ENCODE data around the gene VAPA.

VAPA gene

DNA sequence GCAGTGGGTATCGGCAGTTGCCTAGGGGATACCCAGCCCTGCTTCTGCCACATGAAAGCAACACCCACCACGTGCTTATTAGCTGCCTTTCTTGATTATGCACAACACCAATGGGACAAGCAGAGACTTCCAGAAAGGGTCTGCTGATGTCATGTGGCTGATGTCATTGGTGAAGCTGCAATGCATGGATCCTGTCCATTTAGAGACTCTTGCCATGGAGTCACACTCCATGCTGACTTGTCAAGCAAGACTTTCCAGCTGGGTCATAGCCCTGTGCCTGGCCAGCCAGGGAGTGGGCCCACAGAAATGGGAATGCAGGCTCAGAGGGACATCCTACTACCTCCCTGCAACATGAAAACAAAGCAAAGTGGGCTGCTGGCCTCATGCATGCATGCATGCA lies 81.8 kb downstream of the VAPA start:
- Mint-ChIP-seq H3K27ac (ENCODE audit: low read depth) (no peak overlapping the region), H3K27me3 (peaks cover 31% of the 10 kb centered on the region), H3K4me3 (no peak overlapping the region), H3K9me3 (peaks cover 22% of the 10 kb centered on the region), H3K36me3 (ENCODE audit: insufficient read depth) (no peaks in the 10 kb centered on the region), H3K4me1 (no peaks in the 10 kb centered on the region)
- ATAC-seq (replicated peaks; ENCODE audit: extremely low read depth, poor library complexity, severe bottlenecking) (no peak), DNase-seq (ENCODE audit: low spot score in 2 of 2) (no peak)

DNA sequence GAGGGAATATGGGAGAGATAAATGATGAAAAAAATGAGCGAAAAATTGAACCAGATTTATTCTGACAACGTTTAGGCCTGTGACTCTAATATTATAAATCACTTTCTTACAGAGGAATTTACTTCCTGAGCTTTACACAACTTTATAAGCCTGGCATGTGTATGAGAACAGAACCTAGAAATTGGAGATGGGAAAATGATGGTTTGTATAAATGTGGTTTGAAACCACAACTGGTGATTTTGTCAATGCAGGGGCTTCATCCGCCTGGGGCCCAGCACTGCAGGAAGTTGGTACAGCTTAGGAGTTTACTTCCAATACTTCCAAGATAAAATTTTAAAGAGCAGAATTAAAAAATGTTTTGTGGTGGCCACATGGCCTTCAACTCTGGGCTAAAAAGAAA lies 82.3 kb downstream of the VAPA start:
- Mint-ChIP-seq H3K4me1 (no peaks in the 10 kb centered on the region), H3K4me3 (no peak overlapping the region), H3K36me3 (ENCODE audit: insufficient read depth) (no peaks in the 10 kb centered on the region), H3K9me3 (peaks cover 22% of the 10 kb centered on the region), H3K27ac (ENCODE audit: low read depth) (no peak overlapping the region), H3K27me3 (peaks cover 28% of the 10 kb centered on the region)
- ATAC-seq (replicated peaks; ENCODE audit: extremely low read depth, poor library complexity, severe bottlenecking) (no peak), DNase-seq (ENCODE audit: low spot score in 2 of 2) (no peak)

DNA sequence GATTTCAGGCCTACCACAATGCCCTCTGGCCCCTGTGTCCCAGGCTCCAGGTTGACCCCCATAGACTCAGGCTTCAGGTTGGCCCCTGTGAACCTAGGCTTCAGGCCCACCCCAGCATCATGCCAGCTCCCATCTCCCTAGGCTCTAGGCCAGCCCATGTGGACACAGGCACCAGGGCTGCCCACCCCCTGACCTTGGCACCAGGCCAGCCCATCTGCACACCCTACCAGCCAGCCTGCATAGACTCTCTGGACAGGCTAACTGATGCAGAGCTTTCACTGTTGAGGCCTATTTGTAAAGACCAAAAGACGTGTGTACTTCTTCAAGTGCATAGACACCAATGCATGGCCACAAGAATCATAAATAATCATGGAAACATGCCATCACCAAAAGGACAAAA lies 83.9 kb downstream of the VAPA start:
- Mint-ChIP-seq H3K27ac (ENCODE audit: low read depth) (no peak overlapping the region), H3K9me3 (peaks cover 22% of the 10 kb centered on the region), H3K4me3 (no peak overlapping the region)

DNA sequence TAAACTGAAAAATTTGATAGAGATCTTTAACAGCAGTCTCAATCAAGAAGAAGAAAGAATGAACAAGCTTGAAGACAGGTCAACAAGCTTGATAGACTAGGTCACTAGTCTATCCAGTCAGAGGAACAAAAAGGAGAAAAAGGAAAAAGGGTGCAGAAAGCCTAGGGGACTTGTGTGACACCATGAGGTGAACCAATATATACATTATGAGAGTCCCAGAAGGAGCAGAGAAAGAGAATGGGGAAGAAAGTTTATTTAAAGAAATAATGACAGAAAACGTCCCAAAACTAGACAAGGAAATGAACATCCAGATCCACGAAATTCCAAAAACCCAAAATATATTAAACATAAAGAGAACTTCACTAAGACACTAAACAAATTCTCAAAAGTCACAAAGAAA lies 84.5 kb downstream of the VAPA start:
- Mint-ChIP-seq H3K27ac (ENCODE audit: low read depth) (no peak overlapping the region), H3K4me3 (no peak overlapping the region), H3K9me3 (peaks cover 22% of the 10 kb centered on the region), H3K36me3 (ENCODE audit: insufficient read depth) (no peaks in the 10 kb centered on the region), H3K4me1 (no peaks in the 10 kb centered on the region), H3K27me3 (peaks cover 12% of the 10 kb centered on the region)
- ATAC-seq (replicated peaks; ENCODE audit: extremely low read depth, poor library complexity, severe bottlenecking): no peak
- no peak for DNase-seq (ENCODE audit: low spot score in 2 of 2)

More for the DNA sequence above, 83.9 kb downstream of the VAPA start:
- DNase-seq (ENCODE audit: low spot score in 2 of 2) (no peak), ATAC-seq (replicated peaks; ENCODE audit: extremely low read depth, poor library complexity, severe bottlenecking) (no peak)
- H3K4me1 Mint-ChIP-seq: no peaks in the 10 kb centered on the region
- H3K27me3 Mint-ChIP-seq: peaks cover 12% of the 10 kb centered on the region
- H3K36me3 Mint-ChIP-seq (ENCODE audit: insufficient read depth): no peaks in the 10 kb centered on the region

DNA sequence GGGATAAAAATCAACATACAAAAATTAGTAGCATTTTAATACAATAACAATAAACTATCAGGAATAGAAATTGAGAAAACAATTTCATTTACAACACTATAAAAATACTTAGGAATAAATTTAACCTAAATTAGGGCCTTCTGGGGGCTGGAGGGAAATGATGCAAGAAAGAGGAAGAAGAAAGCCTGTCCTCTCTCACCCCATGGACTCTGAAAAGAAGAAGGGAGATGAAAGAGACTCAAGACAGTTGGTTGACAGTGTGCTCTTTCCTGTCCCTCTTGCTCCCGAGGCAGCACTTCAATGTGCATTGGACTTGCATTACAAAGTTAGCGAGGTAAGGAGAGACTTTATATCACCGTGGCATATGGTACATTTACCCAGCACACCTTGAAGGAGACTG lies 88.5 kb downstream of the VAPA start:
- H3K9me3 Mint-ChIP-seq: peaks cover 22% of the 10 kb centered on the region
- DNase-seq (ENCODE audit: low spot score in 2 of 2): no peak
- H3K4me3 Mint-ChIP-seq: no peak overlapping the region
- no peaks in the 10 kb centered on the region for H3K4me1 Mint-ChIP-seq
- no peak for ATAC-seq (replicated peaks; ENCODE audit: extremely low read depth, poor library complexity, severe bottlenecking)
- no peak overlapping the region for H3K27ac Mint-ChIP-seq (ENCODE audit: low read depth)
- no peaks in the 10 kb centered on the region for H3K36me3 Mint-ChIP-seq (ENCODE audit: insufficient read depth)
- H3K27me3 Mint-ChIP-seq: peaks cover 20% of the 10 kb centered on the region

DNA sequence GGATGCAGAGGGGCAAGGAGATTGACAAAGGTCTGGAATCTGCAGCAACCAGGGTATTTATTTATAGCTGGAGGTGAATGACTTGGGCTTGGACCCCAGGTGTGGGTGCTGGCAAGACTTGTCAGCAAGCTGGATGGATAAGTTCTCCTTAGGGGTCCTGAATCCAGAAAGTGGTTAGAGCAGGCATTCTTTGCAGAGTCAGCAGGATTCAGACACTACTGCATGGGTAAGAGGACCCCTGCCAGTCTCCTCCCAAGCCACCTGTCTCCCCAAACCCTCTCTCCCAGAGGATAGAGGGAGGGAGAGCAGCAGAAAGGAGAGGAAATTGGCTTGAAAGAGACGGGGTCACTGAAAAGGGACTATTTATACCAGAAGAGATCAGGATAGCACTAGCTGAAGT lies 89.5 kb downstream of the VAPA start:
- DNase-seq (ENCODE audit: low spot score in 2 of 2): no peak
- Mint-ChIP-seq H3K27ac (ENCODE audit: low read depth) (no peak overlapping the region), H3K4me3 (no peak overlapping the region), H3K4me1 (no peaks in the 10 kb centered on the region), H3K27me3 (peaks cover 20% of the 10 kb centered on the region), H3K9me3 (peaks cover 15% of the 10 kb centered on the region), H3K36me3 (ENCODE audit: insufficient read depth) (no peaks in the 10 kb centered on the region)
- no peak for ATAC-seq (replicated peaks; ENCODE audit: extremely low read depth, poor library complexity, severe bottlenecking)

DNA sequence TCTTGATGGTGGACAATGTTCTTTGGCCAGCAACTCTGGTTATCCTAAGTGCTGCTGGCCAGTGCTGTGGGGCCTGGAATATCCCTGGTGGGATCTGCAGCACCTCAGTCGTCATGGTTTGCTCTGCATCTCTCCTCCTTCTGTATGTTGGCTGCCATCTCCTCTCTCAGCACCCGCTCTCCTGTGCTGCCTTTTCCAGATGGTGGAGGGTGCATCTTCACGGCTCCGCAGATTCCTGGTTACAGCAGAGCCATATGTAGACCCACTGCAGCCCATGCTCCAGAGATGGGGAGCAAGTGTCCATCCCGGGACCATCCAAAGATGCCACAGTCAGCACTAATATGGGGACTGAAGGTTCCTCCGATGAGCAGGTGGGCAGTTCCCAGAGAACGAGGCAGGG lies 90.0 kb downstream of the VAPA start:
- Mint-ChIP-seq H3K27ac (ENCODE audit: low read depth) (no peak overlapping the region), H3K4me1 (no peaks in the 10 kb centered on the region), H3K4me3 (no peak overlapping the region), H3K27me3 (peaks cover 20% of the 10 kb centered on the region), H3K9me3 (peaks cover 13% of the 10 kb centered on the region), H3K36me3 (ENCODE audit: insufficient read depth) (no peaks in the 10 kb centered on the region)
- DNase-seq (ENCODE audit: low spot score in 2 of 2) (no peak), ATAC-seq (replicated peaks; ENCODE audit: extremely low read depth, poor library complexity, severe bottlenecking) (no peak)

DNA sequence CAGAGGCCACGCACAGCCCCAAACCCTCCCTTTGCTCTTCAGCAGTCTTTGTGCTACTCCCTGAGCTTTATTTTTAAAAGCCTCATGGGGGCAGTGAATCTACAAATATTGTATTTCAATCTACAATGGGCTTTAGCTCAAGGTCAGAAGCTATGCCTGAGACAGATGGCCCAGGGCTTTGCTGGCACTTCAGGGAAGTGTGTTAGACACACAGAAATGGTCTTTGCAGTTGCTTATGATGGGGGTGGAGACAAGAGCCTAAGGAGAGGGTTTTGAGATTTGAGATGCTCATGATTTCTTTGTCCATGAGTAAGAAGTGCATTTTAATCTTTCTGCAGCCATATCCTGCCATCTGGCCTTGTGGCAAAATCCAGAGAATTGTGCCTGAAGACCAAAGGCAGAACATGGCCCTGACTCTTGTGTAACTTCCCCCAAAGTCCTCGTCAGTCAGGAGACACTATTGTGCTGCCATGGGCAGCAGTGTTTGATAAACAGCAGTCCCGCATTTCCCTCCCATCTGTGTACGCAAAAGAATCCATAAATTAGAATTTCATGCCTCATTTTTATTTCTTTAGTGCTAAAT lies 92.6 kb downstream of the VAPA start:
- no peaks in the 10 kb centered on the region for H3K36me3 Mint-ChIP-seq (ENCODE audit: insufficient read depth)
- ATAC-seq (replicated peaks; ENCODE audit: extremely low read depth, poor library complexity, severe bottlenecking) (no peak), DNase-seq (ENCODE audit: low spot score in 2 of 2) (no peak)
- H3K4me1 Mint-ChIP-seq: no peaks in the 10 kb centered on the region
- no peak overlapping the region for H3K4me3 Mint-ChIP-seq
- H3K27ac Mint-ChIP-seq (ENCODE audit: low read depth): peak overlapping the region; percentile 47
- H3K27me3 Mint-ChIP-seq: peaks cover 18% of the 10 kb centered on the region
- H3K9me3 Mint-ChIP-seq: no peaks in the 10 kb centered on the region

DNA sequence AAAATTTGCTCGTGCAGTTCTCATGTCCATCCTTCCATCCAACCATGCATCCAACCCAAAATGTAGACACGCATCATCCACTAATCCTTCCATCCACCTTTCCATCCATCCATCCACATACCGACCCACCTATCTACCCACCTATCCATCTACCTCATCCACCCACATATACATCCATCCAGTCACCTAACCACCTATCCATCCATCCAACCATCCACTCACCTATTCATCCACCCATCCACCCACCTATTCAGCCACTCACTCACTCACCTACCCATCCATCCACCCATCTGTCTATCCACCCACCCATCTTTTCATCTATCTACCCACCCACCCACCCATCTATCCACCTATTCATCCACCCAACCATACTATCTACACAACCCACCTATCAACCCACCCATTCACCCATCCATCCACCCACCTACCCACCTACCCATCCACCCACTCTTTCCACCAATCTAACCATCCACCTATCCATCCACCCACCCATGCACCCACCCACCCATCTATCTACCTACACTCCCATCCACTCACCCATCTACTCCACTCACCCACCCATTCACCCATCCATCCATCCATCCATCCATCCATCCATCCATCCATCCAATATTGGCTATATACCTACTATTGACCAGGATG lies 94.3 kb downstream of the VAPA start:
- no peaks in the 10 kb centered on the region for H3K9me3 Mint-ChIP-seq
- no peak overlapping the region for H3K4me3 Mint-ChIP-seq
- no peak overlapping the region for H3K27ac Mint-ChIP-seq (ENCODE audit: low read depth)
- DNase-seq (ENCODE audit: low spot score in 2 of 2) (no peak), ATAC-seq (replicated peaks; ENCODE audit: extremely low read depth, poor library complexity, severe bottlenecking) (no peak)
- H3K4me1 Mint-ChIP-seq: no peaks in the 10 kb centered on the region
- H3K36me3 Mint-ChIP-seq (ENCODE audit: insufficient read depth): no peaks in the 10 kb centered on the region
- H3K27me3 Mint-ChIP-seq: peaks cover 20% of the 10 kb centered on the region
